Cerebellar nuclear complex (tissue), 1 donor: ENCODE results near the gene ABI1.

Experiments
- DNase-seq, 2 experiments: peaks; one replicate each; lab custom pipeline; 2025; lab: John Stamatoyannopoulos, UW

ABI1 gene

GRCh38 chr10:26855186-26855585 is 5.6 kb downstream of the ABI1 start:
- DNase-seq = no peak

GRCh38 chr10:26854524-26854923 is 6.2 kb downstream of the ABI1 start:
- DNase-seq = no peak

DNA sequence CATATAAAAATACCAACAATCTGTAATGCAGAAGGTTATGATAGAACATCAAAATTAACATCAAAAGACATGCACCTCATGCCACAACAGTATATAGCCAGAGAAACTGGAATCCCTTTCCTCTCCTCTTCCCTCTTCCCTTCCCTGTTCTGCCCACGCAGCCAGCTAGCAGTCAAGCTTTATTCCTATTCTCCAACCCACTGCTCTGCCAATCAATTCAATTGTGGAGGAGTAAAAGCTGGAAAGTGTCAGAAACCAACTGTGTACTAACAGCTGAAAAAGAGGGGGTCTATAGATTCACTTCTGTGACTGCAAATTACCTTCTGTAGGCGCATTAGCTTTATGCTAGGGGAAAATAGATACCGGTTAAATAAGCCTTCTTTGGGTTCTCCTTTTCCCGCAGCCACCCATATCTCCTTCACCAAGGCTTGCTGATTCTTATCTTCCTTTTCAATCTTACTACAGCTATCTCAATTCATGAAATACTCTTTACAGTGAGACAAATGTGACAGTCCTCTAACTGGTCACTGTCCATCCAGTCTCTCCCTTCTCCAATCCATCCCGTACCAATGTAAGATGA is 16.3 kb downstream of the ABI1 start:
- DNase-seq = no peak

- no peak for DNase-seq
Observed at GRCh38 chr10:26843736-26844135, 17.0 kb downstream of the ABI1 start.

DNA sequence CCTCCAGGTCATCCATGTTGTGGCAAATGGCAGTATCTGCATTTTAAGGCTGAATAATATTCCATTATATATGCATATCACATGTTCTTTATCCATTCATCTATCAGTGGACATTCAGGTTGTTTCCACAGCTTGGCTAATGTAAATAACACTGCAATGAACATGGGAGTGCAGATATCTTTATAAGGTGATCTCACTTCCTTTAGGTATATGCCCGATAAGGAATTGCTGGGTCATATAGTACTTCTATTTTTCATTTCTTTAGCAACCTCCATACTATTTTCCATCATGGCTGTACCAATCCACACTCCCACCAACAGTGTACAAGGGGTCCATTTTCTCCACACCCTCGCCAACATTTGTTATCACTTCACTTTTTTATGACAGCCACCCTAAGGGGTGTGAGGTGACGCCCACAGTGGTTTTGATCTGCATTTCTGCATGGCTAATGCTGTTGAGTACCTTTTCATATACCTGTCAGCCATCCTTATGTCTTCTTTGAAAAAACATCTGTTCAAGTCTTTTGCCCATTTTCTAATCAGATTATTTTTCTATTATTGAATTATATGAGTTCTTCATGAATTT is 18.9 kb downstream of the ABI1 start:
- DNase-seq = no peak

- no peak for DNase-seq
Observed at GRCh38 chr10:26840938-26841732, 19.6 kb downstream of the ABI1 start.

- no peak for DNase-seq
Observed at GRCh38 chr10:26839966-26840627, 20.7 kb downstream of the ABI1 start.

- DNase-seq = no peak
Observed at GRCh38 chr10:26837139-26837538, 23.6 kb downstream of the ABI1 start.

DNA sequence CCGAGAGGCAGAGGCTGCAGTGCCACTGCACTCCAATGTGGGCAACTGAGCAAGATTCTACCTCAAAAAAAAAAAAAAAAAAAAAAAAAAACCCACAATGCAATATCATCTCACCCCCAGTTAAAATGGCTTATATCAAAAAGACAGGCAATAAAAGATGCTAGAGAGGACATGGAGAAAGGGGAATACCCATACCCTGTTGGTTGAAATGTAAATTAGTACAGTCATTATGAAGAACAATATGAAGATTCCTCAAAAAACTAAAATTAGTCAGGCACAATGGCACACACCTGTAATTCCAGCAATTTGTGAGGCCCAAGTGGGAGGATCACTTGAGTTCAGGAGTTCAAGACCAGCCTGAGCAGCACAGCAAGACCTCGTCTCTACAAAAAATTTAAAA is 25.7 kb downstream of the ABI1 start:
- no peak for DNase-seq

- no peak for DNase-seq
Observed at GRCh38 chr10:26832960-26833359, 27.8 kb downstream of the ABI1 start.

- DNase-seq = no peak
Observed at GRCh38 chr10:26831936-26832335, 28.8 kb downstream of the ABI1 start.

DNA sequence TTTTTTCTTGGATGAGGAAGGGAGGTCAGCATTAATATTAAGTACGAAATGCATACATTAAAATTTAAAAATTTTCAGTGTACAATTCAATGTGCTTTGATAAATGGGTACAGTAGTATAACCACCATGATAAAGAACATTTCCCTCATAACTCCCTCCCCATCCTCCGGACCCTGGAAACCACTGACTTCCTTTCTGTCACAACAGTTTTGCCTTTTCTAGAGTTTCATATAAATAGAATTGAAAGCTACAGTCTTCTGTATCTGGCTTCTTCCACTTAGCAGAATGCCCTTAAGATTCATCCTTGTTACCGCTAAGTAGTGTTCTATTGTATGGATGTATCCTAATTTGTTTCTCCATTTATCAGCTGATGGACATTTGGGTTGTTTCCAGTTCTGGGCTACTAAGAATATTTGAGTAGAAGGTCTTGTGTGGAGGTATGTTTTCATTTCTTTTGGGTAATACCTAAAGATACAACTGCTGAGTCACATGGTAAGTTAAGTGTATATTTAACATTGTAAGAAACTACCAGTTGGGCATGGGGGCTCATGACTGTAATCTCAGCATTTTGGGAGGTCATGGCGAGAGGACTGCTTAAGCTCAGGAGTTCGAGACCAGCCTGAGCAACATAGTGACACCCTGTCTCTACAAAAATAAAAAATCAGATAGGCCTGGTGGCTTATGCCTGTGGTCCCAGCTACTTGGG is 30.8 kb downstream of the ABI1 start:
- no peak for DNase-seq

GRCh38 chr10:26824015-26824690 is 36.6 kb downstream of the ABI1 start:
- no peak for DNase-seq

GRCh38 chr10:26821699-26822570 is 38.8 kb downstream of the ABI1 start:
- DNase-seq = no peak

- DNase-seq = no peak
Observed at GRCh38 chr10:26815500-26815899, 45.3 kb downstream of the ABI1 start.

DNA sequence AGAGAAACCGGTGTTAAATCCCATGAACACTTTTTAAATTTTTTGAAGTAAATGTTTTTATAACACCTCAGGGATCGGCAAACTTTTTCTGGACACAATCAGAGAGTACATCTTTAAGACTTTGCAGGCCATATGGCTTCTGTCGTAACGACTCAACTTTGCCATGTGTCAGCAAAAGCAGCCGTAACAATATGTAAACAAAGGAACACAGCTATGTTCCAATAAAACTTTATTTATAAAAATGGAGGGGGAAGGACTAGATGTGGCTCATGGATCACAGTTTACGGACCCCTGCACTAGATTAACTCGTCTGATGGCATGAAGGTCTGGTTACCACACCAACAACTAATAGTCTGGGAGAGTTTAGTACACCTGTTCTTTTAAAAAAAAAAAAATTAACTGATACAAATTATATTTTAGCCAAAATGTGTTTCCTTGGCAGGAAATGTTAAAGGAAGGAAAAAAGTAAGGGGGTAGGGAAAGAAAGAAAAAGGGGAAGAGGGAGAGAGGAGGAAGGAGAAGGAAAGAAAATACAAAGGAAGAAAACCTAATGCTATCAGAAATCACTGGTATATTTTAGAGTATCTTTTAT is 50.2 kb downstream of the ABI1 start:
- DNase-seq = no peak

DNA sequence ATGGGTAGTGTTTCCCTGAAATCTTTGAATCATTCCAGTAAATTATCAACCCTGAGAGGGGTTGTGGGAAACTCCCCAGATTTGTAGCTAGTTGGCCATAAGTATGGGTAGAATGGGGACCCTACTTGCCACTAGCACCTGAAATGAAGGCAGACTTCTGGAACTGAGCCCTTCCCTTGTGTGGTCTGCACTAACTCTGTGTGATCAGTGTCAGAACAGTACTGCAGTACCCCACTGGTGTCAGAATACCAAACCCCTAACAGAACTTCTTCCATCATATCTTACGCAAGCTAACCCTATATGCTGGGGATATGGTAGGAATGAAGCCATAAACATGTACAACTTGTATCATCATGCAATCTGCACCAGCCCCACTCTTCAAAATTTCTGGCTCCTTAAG is 50.8 kb downstream of the ABI1 start:
- DNase-seq = no peak

- DNase-seq = no peak
Observed at GRCh38 chr10:26807532-26807931, 53.2 kb downstream of the ABI1 start.

DNA sequence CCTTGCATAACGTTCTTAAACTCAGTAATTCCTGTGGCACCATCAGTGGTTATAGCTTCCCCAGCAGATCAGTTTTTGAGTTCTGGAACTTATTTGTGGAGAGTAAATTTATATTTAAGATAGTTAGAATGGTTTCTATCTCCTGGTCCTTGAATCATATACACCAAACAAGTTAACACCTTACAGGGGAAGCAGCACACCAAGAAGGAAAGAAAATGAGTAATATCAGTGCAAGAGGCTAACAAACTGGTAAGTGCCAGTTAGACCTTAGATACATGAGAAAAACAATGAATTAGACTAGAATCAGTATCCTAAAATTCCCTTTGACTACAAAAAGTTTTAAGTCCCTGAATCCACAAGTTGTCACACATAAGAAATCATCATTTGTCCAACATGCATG is 54.2 kb downstream of the ABI1 start:
- no peak for DNase-seq

DNA sequence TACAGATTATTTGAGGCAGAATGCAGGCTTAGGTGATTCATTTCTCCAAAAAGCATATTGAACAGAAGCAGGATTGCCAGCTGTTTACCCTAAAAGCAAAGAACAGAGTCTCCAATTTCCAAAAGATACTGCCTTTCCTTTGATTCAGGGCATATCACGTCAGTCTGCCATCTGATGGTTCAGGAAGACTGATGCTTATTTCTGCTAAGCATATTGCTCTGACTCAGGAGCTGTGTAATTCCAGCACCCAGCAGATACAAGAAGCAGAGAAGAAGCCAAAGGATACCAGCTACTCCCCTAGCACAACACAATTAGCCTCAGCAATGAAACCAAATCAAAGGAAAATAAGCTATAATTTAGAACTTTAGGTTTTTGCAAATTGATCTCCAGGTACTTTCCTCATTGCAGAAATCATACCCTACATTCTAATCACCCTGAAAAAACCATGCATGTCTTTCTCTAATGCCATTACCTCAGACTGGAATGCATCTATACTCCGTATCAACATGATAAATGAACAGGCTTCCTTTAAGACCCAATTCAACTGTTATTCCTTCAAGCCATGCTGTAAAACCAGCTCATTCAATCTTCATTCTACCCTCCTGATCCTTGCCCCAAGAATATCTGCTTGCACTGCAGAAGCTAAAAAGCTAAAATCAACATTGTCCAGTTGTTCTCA is 55.1 kb downstream of the ABI1 start:
- DNase-seq = no peak
